HG02840 (cell line): Measurements from ENCODE around the gene OVCH2.

Experiments
- ATAC-seq: cut with Tn5 transposase; IDR thresholded peaks from one replicate; pipeline ENCODE4 v1.9.1; 2021; ENCODE audit warnings: mild to moderate bottlenecking, moderate library complexity, moderate number of reproducible peaks; ENCODE audit not compliant: unreplicated experiment, low FRiP score

The OVCH2 gene

DNA sequence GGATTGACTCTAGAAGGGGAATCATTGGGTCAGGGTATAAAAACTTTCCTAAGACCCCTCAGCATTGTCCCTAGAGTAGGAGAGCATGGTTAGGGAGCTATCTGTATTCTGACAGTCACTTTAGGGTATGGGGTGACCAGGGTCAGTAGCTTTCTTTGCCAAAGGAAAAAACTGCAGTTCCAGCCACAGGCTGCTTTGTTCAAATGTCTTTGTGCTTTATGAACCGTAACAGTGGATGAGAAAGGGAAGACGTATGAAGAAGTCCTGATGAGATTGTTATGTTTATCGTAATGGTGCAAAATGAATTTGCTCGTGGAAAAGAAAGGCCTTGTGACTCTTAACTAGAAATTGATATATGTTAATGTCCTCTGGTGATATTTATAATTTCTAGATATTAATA lies 63.0 kb downstream of the OVCH2 start:
- ATAC-seq, result no peak

DNA sequence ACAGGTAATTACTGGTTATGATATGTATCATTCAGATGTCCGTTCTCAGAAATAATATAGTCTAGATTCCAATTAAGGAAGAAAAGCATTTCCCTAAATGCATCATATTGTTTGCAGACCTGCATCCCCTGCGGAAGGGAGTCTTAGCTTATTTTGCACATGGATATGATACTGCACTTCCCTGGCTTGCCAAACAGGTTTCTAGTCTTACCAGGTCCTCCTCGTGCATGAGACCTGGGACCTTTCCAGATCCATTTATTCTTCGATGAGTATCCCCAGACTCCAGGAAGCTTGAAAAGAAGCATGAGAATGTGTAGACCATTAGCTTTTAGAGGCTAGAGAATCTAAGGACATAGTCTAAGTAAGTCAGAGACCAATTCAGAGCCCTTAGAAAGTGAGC lies 63.5 kb downstream of the OVCH2 start:
- ATAC-seq, result no peak

DNA sequence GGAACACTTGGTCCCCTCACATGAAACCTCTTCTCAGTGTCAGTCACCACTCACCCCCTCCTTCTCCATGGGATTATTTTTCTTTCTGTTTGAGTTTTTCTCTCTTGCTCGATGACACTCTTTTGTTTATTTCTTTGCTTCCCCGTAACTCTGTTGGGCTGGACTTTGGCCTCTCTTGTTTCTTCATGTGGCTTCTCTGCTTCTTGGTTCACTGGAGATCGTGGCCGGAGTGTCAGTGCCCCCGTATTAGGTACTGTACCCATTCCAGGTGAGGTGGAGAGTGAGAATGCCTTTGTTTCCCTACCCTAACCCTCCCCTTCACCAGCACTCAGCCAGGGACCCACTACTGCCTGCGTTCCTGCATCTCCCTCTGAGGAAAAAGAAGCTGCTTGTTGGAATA lies 65.5 kb downstream of the OVCH2 start:
- no peak for ATAC-seq

DNA sequence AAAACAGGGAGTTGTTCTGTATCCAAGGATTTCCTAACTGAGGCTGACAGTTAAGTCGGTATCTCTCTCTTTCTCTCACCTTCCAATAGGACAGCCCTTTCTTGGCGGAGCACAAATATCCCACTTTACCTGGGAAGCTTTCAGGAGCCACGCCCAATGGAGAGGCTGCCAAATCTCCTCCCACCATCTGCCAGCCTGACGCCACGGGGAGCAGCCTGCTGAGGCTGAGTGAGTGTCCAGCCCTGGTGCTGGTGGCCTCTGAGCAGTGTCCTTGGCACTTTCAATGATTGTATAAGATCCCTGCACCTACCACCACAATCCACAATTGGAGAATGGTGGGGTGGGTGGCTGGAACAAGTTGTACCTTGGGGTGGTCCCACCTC lies 66.6 kb downstream of the OVCH2 start:
- no peak for ATAC-seq
